HepG2 (cell line): ENCODE data around the gene RSPRY1.

ENCODE experiments used
- BRCA1 ChIP-seq: sonication (generic); formaldehyde crosslinking; IDR thresholded peaks from 2 replicates; pipeline ENCODE4 v1.4.0; 2020; ENCODE audit warnings: missing genetic modification reagents
- EZH2 ChIP-seq: conservative IDR thresholded peaks from 2 replicates; pipeline ENCODE4 v1.6.1; 2012; ENCODE audit warnings: mild to moderate bottlenecking, low read depth, low read length, moderate library complexity
- SRSF4 ChIP-seq: fragments of 200-400 bp; formaldehyde crosslinking; IDR thresholded peaks from one replicate; pipeline ENCODE4 v1.6.1; 2018; ENCODE audit warnings: mild to moderate bottlenecking, low read depth, low read length, moderate library complexity; ENCODE audit not compliant: poor library complexity, severe bottlenecking
- TCF12 ChIP-seq, 2 experiments: fragments of 450-650 bp in 1 of 2; sonication (generic) in 1 of 2; formaldehyde crosslinking in 1 of 2; IDR thresholded peaks; 2 replicates each; pipeline versions ENCODE4 v1.6.1 to v1.8.0; 2017 to 2022; ENCODE audit warnings: antibody characterized with exemption in 1 of 2, mild to moderate bottlenecking in 1 of 2, missing genetic modification reagents in 1 of 2, moderate library complexity in 1 of 2
- ZNF274 ChIP-seq: sonication (generic); formaldehyde crosslinking; IDR thresholded peaks from 2 replicates; pipeline ENCODE4 v1.5.1; 2020; ENCODE audit warnings: mild to moderate bottlenecking, missing genetic modification reagents
- ZNF331 ChIP-seq: sonication (generic); formaldehyde crosslinking; IDR thresholded peaks from 2 replicates; pipeline ENCODE4 v1.4.0; 2020; ENCODE audit warnings: missing genetic modification reagents
- ZNF354B ChIP-seq: sonication (generic); formaldehyde crosslinking; IDR thresholded peaks from 2 replicates; pipeline ENCODE4 v1.8.0; 2022; ENCODE audit warnings: mild to moderate bottlenecking, missing genetic modification reagents
- ZNF558 ChIP-seq: sonication (generic); formaldehyde crosslinking; IDR thresholded peaks from 2 replicates; pipeline ENCODE4 v1.9.0; 2022; ENCODE audit warnings: mild to moderate bottlenecking, missing genetic modification reagents, borderline replicate concordance
- TF ChIP-seq, protein P1 (sequence below): sonication (generic); formaldehyde crosslinking; IDR thresholded peaks from 2 replicates; pipeline ENCODE4 v1.5.0; 2020; ENCODE audit warnings: mild to moderate bottlenecking, missing genetic modification reagents, moderate library complexity

DNA sequence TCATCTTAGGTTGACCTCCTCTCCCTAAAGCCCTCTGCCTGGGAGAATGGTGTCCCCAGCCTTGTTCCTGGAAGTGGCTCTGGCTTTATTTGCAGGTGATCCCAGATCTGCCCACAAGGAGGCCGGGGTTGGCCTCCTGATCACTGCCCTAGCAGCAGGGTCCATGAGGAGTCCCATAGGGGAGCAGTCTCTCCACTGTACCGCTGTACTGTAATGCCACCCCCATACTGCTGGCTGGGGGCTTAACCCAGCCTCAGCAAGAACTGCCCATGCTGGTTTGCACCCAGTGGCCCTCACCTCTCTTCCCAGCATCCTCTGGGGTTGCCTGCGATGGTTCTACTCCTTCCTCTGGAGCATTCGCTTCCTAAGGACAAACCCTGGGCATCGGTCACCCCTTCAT lies 39.4 kb upstream of the RSPRY1 start:
- TF ChIP-seq ZNF354B (CRISPR knock-in tag) (no peak), EZH2 (no peak), BRCA1 (CRISPR knock-in tag) (no peak), SRSF4 (no peak), ZNF274 (no peak), TCF12 (IDR thresholded peaks at IDR 0.05) (no peak), TCF12 (CRISPR knock-in tag; IDR thresholded peaks at IDR 0.05) (no peak), ZNF558 (CRISPR knock-in tag) (no peak), ZNF331 (CRISPR knock-in tag) (no peak)
- TF ChIP-seq, protein P1, sequence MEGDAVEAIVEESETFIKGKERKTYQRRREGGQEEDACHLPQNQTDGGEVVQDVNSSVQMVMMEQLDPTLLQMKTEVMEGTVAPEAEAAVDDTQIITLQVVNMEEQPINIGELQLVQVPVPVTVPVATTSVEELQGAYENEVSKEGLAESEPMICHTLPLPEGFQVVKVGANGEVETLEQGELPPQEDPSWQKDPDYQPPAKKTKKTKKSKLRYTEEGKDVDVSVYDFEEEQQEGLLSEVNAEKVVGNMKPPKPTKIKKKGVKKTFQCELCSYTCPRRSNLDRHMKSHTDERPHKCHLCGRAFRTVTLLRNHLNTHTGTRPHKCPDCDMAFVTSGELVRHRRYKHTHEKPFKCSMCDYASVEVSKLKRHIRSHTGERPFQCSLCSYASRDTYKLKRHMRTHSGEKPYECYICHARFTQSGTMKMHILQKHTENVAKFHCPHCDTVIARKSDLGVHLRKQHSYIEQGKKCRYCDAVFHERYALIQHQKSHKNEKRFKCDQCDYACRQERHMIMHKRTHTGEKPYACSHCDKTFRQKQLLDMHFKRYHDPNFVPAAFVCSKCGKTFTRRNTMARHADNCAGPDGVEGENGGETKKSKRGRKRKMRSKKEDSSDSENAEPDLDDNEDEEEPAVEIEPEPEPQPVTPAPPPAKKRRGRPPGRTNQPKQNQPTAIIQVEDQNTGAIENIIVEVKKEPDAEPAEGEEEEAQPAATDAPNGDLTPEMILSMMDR, result peak; percentile 43; the same call in 1 of the 2 replicates
